Breast epithelium (tissue), 4 donors: Measurements from ENCODE around the gene MGAT4D. TPM values are rescaled to one million over a fixed set of nuclear protein-coding genes. Genes with fewer than 3 reads are reported as not detected.
"Not testable (repeated sequence)": the region's sequence is repeated elsewhere in the genome, so short reads cannot be mapped to it uniquely, and the experiment has no call there.

Source experiments
- DNase-seq, 2 donors: peaks; one replicate each; pipeline ENCODE4 v3.0.0-alpha.2; 2019; ENCODE audit warnings: low spot score in 2 of 2
- H3K27ac ChIP-seq, 2 donors: fragments of 200-600 bp; sonication (generic) in 1 of 2; one replicate each; pipeline ENCODE4 v1.5.1; 2016 to 2019; ENCODE audit warnings: mild to moderate bottlenecking in 1 of 2
- H3K27me3 ChIP-seq, 2 donors: fragments of 200-600 bp; sonication (generic) in 1 of 2; one replicate each; pipeline versions ENCODE4 v1.5.1 to v1.6.0; 2017 to 2019; ENCODE audit warnings: control low read depth in 1 of 2, mild to moderate bottlenecking in 1 of 2
- H3K36me3 ChIP-seq: fragments of 200-600 bp; one replicate; pipeline ENCODE4 v1.5.1; 2019
- H3K4me1 ChIP-seq, 2 donors: fragments of 200-600 bp; sonication (generic); one replicate each; pipeline ENCODE4 v1.5.1; 2016 to 2019; ENCODE audit warnings: control low read depth in 1 of 2
- H3K4me3 ChIP-seq, 3 donors: fragments of 200-600 bp; sonication (generic); 1 replicate in 2 of 3; 2 replicates in 1 of 3; pipeline ENCODE4 v1.5.1; 2016 to 2019; ENCODE audit warnings: mild to moderate bottlenecking in 3 of 3, moderate library complexity in 2 of 3
- H3K9me3 ChIP-seq, 2 donors: fragments of 200-600 bp; sonication (generic) in 1 of 2; one replicate each; pipeline ENCODE4 v1.5.1; 2016 to 2019; ENCODE audit warnings: control low read depth in 1 of 2
- POLR2A ChIP-seq: fragments of 450-650 bp; IDR thresholded peaks from one replicate; pipeline ENCODE4 v1.6.1; 2016; ENCODE audit warnings: antibody characterized with exemption, mild to moderate bottlenecking, moderate library complexity
- POLR2AphosphoS5 ChIP-seq, 3 donors: sonication (generic); formaldehyde crosslinking; IDR thresholded peaks; one replicate each; pipeline ENCODE4 v1.6.1; 2017; ENCODE audit warnings: antibody characterized with exemption in 3 of 3
- intact Hi-C: fragments of 100-400 bp; cut with DNase I; formaldehyde crosslinking; loops from one replicate; pipeline ENCODE4 v1.15.1; 2023; ENCODE audit warnings: low total_unique reads
- total RNA-seq, 3 donors: library from RNA; depleted of rRNA; stranded (reverse); fragments of >200 nt; gene quantifications; one replicate each; pipeline ENCODE4 v1.1.0, GENCODE V29; 2016
- TF ChIP-seq, protein P1 (sequence below), 3 donors: fragments of 450-650 bp; IDR thresholded peaks; one replicate each; pipeline ENCODE4 v1.5.1; 2016 to 2017; ENCODE audit warnings: antibody characterized with exemption in 3 of 3, mild to moderate bottlenecking in 3 of 3, moderate library complexity in 3 of 3

Gene MGAT4D
- total RNA-seq, 3 donors from 2014 or later: not detected

DNA sequence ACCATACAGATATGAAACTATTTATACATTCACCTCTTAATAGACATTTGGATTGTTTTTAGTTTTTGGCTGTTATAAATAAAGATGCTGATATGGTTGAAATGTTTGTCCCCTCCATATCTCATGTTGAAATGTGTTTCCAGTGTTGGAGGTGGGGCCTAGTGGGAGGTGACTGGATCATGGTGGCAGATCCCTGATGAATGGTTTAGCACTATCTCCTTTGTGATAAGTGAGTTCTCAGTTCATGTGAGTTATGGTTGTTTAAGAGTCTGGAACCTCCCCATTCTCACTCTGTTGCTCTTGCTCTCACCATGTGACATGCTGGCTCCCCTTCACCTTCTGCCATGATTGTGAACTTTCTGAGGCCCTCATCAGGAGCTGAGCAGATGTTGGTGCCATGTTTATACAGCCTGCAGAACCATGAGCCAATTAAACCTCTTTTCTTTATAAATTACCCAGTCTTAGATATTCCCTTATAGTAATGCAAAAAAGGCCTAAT is 58.4 kb downstream of the MGAT4D start:
- no peak overlapping the region for H3K27ac ChIP-seq
- no peaks in the 10 kb centered on the region for H3K27me3 ChIP-seq
- no peaks in the 10 kb centered on the region for H3K4me1 ChIP-seq
- DNase-seq: no peak
- no peaks in the 10 kb centered on the region for H3K9me3 ChIP-seq
- intact Hi-C loops: no loop called here
- no peak for TF ChIP-seq POLR2A
- no peak overlapping the region for H3K4me3 ChIP-seq
- no peaks in the 10 kb centered on the region for H3K36me3 ChIP-seq

DNA sequence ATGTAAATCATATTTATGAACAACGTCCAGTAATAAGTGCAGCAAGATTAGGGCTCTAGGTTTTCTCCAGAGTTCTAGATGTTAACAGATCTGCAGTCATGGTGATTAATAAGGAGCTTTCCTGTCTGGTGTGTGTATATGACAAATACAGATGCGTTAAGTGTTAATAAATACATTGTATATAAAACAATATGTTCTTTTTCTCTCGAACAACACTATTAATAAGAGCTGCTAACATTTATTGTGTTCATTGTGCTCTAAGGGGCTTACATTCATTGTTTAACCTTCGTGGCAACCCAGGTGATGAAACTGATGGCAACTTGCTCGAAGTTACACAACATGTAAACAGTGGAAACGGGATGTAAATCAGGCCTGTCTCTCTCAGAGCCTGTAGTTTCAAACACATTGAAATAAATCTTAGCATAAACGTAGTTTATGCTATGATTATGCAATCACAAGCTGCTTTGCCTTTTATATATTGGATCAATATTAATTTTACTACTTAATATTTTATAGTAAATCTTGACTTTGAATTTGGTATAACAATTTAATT is 70.1 kb downstream of the MGAT4D start:
- H3K27me3 ChIP-seq: peaks cover 0 to 8% of the 10 kb centered on the region in 2 donors
- H3K9me3 ChIP-seq: no peaks in the 10 kb centered on the region
- peaks cover 0 to 5% of the 10 kb centered on the region in 2 donors for H3K4me1 ChIP-seq
- peak overlapping the region; percentile 48 to 75 (median 56) for H3K4me3 ChIP-seq
- TF ChIP-seq POLR2AphosphoS5 (IDR thresholded peaks at IDR 0.05) (no peak), POLR2A (no peak)
- TF ChIP-seq, protein P1, sequence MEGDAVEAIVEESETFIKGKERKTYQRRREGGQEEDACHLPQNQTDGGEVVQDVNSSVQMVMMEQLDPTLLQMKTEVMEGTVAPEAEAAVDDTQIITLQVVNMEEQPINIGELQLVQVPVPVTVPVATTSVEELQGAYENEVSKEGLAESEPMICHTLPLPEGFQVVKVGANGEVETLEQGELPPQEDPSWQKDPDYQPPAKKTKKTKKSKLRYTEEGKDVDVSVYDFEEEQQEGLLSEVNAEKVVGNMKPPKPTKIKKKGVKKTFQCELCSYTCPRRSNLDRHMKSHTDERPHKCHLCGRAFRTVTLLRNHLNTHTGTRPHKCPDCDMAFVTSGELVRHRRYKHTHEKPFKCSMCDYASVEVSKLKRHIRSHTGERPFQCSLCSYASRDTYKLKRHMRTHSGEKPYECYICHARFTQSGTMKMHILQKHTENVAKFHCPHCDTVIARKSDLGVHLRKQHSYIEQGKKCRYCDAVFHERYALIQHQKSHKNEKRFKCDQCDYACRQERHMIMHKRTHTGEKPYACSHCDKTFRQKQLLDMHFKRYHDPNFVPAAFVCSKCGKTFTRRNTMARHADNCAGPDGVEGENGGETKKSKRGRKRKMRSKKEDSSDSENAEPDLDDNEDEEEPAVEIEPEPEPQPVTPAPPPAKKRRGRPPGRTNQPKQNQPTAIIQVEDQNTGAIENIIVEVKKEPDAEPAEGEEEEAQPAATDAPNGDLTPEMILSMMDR (IDR thresholded peaks at IDR 0.05): no peak
- no peak for DNase-seq
- H3K27ac ChIP-seq: no peak overlapping the region
- no peaks in the 10 kb centered on the region for H3K36me3 ChIP-seq
- intact Hi-C loops: no loop called here

DNA sequence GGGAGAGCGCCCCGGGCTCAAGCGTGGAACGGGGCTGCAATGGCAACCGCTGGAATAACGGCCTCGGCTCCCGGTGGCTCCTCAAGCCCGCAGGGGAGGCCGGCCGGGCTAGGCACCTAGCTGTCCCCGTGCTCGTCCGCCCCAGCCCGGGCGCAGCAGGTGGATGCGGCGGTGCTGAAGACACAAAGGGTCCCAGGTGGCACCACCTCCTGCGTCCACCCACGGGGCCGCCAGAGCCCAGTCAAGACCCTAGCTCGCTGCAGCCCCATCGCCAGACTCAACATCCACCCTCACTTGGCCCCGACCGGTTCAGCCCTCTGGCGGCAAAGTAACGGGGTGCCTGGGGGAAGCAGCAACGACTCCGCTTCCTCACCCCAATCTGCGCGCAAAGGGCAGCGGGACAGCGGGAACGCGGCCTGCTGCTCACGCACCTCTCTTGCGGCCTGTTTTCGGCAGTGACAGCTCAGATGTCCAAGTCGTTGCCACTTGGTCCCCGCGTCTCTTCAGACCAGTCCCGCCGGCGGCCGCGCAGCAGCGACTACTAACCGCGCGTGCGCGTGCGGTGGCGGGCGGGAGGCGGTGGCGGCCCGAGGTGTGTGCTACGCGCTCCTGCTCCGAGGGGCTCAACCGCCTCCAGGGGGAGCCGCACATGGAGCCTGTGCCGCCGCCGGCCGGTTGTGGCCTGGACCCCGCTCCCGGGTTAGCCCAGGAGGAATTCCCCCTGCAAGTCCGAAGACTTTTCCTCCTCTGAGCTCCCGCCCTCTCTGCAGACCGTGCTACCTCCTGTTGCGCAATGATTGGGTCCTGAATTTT is 70.8 kb downstream of the MGAT4D start, which contains the start of gene CLGN:
CLGN (minus strand) TSS at position 543 of the 813 bp plus-strand sequence. CDS start 14,570 bp downstream, outside the sequence.
- peaks cover 0 to 8% of the 10 kb centered on the region in 2 donors for H3K27me3 ChIP-seq
- intact Hi-C loops: no loop called here
- peaks cover 0 to 5% of the 10 kb centered on the region in 2 donors for H3K4me1 ChIP-seq
- TF ChIP-seq POLR2A (no peak), POLR2AphosphoS5 (IDR thresholded peaks at IDR 0.05) (no peak)
- TF ChIP-seq, protein P1 (IDR thresholded peaks at IDR 0.05): no peak
- no peaks in the 10 kb centered on the region for H3K9me3 ChIP-seq
- peak within 1 kb of the TSS; percentile 48 to 75 (median 56) for H3K4me3 ChIP-seq
- peak in 1 of 2 donors; percentile 52 for DNase-seq
- no peaks in the 10 kb centered on the region for H3K36me3 ChIP-seq
- H3K27ac ChIP-seq: no peak within 1 kb of the TSS

DNA sequence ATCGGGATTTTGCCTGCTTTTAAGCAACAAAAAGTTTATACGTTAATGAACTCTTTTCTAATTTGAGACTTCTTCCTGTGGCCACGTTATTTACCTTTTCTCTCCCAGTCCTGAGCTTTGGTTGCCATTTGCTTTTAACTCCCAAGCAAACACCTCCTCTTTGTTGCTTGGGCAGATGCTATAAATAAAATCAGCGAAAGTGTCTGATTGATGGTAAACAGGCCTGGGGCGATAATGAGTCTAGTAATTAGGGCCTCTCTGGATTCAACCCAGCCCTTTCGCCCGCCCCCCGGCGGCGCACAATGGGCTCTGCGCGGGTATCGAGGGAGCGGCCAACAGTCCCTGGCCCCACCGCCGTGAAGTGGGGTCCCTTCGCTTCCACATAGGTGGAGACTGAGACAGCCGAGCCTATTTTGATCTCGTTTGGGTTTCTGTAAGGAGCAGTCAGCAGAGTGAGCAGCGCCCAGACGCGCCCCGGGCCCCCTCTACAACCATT is 71.4 kb downstream of the MGAT4D start:
- peaks cover 0 to 8% of the 10 kb centered on the region in 2 donors for H3K27me3 ChIP-seq
- H3K27ac ChIP-seq: no peak overlapping the region
- peak overlapping the region; percentile 48 to 75 (median 56) for H3K4me3 ChIP-seq
- intact Hi-C loops: no loop called here
- DNase-seq: no peak
- TF ChIP-seq POLR2A: no peak
- TF ChIP-seq POLR2AphosphoS5 (IDR thresholded peaks at IDR 0.05): no peak
- TF ChIP-seq, protein P1 (IDR thresholded peaks at IDR 0.05): no peak
- no peaks in the 10 kb centered on the region for H3K36me3 ChIP-seq
- H3K9me3 ChIP-seq: no peaks in the 10 kb centered on the region
- H3K4me1 ChIP-seq: peaks cover 0 to 5% of the 10 kb centered on the region in 2 donors

DNA sequence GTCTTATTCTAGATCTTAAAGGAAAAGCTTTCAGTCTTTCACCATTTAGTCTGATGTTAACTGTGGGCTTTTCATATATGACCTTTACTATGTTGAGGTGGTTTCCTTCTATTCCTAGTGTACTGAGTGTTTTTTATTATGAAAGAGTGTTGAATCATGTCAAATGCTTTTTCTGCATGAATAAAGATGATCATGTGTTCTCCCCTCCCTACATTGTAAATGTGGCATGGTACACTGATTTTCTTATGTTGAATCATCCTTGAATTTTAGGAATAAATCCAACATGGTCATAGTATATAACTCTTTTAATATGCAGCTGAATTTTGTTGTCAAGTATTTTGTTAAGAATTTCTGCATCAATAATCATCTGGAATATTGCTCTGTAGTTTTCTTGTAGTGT is 75.0 kb downstream of the MGAT4D start:
- no peak for DNase-seq
- TF ChIP-seq POLR2A (no peak), POLR2AphosphoS5 (IDR thresholded peaks at IDR 0.05) (no peak)
- TF ChIP-seq, protein P1 (IDR thresholded peaks at IDR 0.05): no peak
- intact Hi-C loops: no loop called here
- Histone ChIP-seq H3K27me3 (peaks cover 0 to 8% of the 10 kb centered on the region in 2 donors), H3K9me3 (no peaks in the 10 kb centered on the region), H3K27ac (no peak overlapping the region), H3K36me3 (no peaks in the 10 kb centered on the region), H3K4me1 (peaks cover 0 to 5% of the 10 kb centered on the region in 2 donors), H3K4me3 (no peak overlapping the region)

DNA sequence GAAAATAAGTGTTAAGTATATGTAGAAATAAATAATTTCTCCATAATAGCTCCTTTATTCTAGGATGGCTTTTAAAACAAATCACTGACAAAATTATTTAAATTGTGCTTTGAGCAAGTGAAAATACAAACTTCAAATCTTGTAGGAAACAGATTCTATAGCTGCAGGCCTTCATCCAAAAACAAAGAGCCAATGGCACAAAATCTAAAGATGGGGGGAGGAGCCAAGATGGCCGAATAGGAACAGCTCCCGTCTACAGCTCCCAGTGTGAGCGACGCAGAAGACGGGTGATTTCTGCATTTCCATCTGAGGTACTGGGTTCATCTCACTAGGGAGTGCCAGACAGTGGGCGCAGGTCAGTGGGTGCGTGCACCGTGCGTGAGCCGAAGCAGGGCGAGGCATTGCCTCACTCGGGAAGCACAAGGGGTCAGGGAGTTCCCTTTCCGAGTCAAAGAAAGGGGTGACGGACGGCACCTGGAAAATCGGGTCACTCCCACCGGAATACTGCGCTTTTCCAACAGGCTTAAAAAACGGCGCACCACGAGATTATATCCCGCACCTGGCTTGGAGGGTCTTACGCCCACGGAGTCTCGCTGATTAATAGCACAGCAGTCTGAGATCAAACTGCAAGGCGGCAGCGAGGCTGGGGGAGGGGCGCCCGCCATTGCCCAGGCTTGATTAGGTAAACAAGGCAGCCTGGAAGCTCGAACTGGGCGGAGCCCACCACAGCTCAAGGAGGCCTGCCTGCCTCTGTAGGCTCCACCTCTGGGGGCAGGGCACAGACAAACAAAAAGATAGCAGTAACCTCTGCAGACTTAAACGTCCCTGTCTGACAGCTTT is 84.7 kb downstream of the MGAT4D start:
- H3K9me3 ChIP-seq, intact Hi-C loops, H3K4me1 ChIP-seq, H3K27me3 ChIP-seq, H3K27ac ChIP-seq, H3K36me3 ChIP-seq, DNase-seq, H3K4me3 ChIP-seq: not testable (repeated sequence)
